Keratinocyte (primary cell): ENCODE results near the gene RTN4IP1.

Experiments
- CTCF ChIP-seq, 3 experiments: IDR thresholded peaks in 1 of 3; conservative IDR thresholded peaks in 1 of 3; optimal IDR thresholded peaks in 1 of 3; 2 replicates in 2 of 3; 3 replicates in 1 of 3; pipeline versions ENCODE3 to v1.5.1; 2011; ENCODE audit warnings: low read length in 3 of 3, mild to moderate bottlenecking in 3 of 3, moderate library complexity in 2 of 3, control low read depth in 1 of 3, inconsistent platforms in 1 of 3; ENCODE audit not compliant: insufficient read depth in 2 of 3; ENCODE audit errors: extremely low read depth in 1 of 3
- EZH2 ChIP-seq: IDR thresholded peaks from one replicate; pipeline ENCODE4 v1.6.1; 2012; ENCODE audit warnings: inconsistent platforms, mild to moderate bottlenecking, low read length, moderate library complexity

GRCh38 chr6:106572436-106572835 lies 56.9 kb downstream of the RTN4IP1 start:
- TF ChIP-seq CTCF (optimal IDR thresholded peaks at IDR 0.05 in 1 of 3, IDR thresholded peaks at IDR 0.05 in 1 of 3, conservative IDR thresholded peaks at IDR 0.05 in 1 of 3; ENCODE audit: extremely low read depth in 1 of 3, insufficient read depth in 2 of 3, low read length in 3 of 3) (no peak), EZH2 (no peak)
